ENCODE data around the gene SAT1. TPM values are rescaled to one million over a fixed set of nuclear protein-coding genes. Genes with fewer than 3 reads are reported as not detected.

SAT1 gene
- total RNA-seq, 4 donors from 2014 or later = 167 to 405 (median 277) TPM

- Histone ChIP-seq H3K4me3 (no peak overlapping the region), H3K4me1 (peaks cover 0 to 13% (median 0%) of the 10 kb centered on the region in 3 donors), H3K27ac (no peak overlapping the region), H3K27me3 (no peaks in the 10 kb centered on the region), H3K9me3 (no peaks in the 10 kb centered on the region), H3K36me3 (no peaks in the 10 kb centered on the region)
- TF ChIP-seq EP300 (IDR thresholded peaks at IDR 0.05) (no peak), POLR2A (IDR thresholded peaks at IDR 0.05) (no peak), POLR2AphosphoS5 (IDR thresholded peaks at IDR 0.05) (no peak), CTCF (IDR thresholded peaks at IDR 0.05) (no peak)
- 51 to 63% methylated on average over 1 to 3 of the region's 3 CpGs for WGBS, 2 donors (ENCODE audit: low coverage in 1 of 2)
- ATAC-seq = no peak
Observed at GRCh38 chrX:23745786-23746185, 37.2 kb upstream of the SAT1 start.

DNA sequence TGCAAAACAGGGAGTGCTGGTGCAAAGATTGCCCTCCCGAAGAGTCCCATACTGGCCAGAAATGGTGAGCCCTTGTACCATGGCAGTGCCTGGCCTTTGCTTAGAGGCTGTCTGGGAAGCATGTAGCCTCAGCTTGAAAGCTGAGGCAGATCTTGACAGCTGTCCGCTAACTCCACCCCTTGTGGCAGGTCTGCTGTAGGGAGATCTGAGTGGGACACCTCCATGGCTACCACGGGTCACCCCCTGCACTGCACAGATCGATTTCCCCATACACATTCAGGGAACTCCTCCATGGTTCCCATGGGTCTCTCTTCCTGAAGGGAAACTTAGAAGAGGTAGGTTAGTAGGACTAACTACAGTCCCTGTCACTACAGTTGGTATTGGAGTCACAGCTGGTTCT, 33.8 kb upstream of the SAT1 start:
- ATAC-seq = no peak
- no peak for TF ChIP-seq EP300 (IDR thresholded peaks at IDR 0.05)
- no peak for TF ChIP-seq POLR2AphosphoS5 (IDR thresholded peaks at IDR 0.05)
- TF ChIP-seq CTCF (IDR thresholded peaks at IDR 0.05) = no peak
- TF ChIP-seq POLR2A (IDR thresholded peaks at IDR 0.05) = no peak
- H3K36me3 ChIP-seq = no peaks in the 10 kb centered on the region
- H3K27me3 ChIP-seq = no peaks in the 10 kb centered on the region
- 67% methylated on average over 1 of the region's 4 CpGs; no CpG with 5 or more reads in 1 of the 2 donors for WGBS, 2 donors (ENCODE audit: low coverage in 1 of 2)
- no peak overlapping the region for H3K4me3 ChIP-seq
- H3K4me1 ChIP-seq = no peaks in the 10 kb centered on the region
- no peak overlapping the region for H3K27ac ChIP-seq
- no peaks in the 10 kb centered on the region for H3K9me3 ChIP-seq

DNA sequence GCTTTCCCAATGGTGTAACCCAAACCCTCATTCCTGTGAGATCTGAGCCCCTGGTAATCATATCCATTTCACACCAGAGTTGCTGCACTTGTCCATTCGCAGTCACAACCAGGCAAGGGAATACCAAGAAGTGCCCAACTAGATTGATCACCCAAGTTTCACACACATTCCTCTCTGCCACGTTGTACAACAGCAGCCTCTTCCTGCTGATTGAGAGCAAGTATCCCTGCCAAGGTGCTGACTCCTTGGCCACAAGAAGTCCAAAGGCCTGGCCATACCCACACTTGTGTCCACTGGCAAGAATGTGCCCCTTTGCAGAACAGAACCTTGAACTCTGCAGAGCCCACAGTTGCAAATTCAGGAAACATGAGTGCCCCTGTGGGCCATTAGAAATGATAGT, 33.4 kb upstream of the SAT1 start:
- ATAC-seq = no peak
- no peak overlapping the region for H3K4me3 ChIP-seq
- no peaks in the 10 kb centered on the region for H3K27me3 ChIP-seq
- H3K27ac ChIP-seq = no peak overlapping the region
- H3K36me3 ChIP-seq = no peaks in the 10 kb centered on the region
- H3K4me1 ChIP-seq = no peaks in the 10 kb centered on the region
- no peaks in the 10 kb centered on the region for H3K9me3 ChIP-seq
- WGBS, 2 donors (ENCODE audit: low coverage in 1 of 2) = 0% methylated on average over 1 of the region's 2 CpGs; no CpG with 5 or more reads in 1 of the 2 donors
- TF ChIP-seq CTCF (IDR thresholded peaks at IDR 0.05) (no peak), POLR2A (IDR thresholded peaks at IDR 0.05) (no peak), EP300 (IDR thresholded peaks at IDR 0.05) (no peak), POLR2AphosphoS5 (IDR thresholded peaks at IDR 0.05) (no peak)

GRCh38 chrX:23752740-23753415, 30.1 kb upstream of the SAT1 start:
- 37% methylated on average over 2 of the region's 2 CpGs; no CpG with 5 or more reads in 1 of the 2 donors for WGBS, 2 donors (ENCODE audit: low coverage in 1 of 2)
- Histone ChIP-seq H3K36me3 (no peaks in the 10 kb centered on the region), H3K27me3 (no peaks in the 10 kb centered on the region), H3K9me3 (no peaks in the 10 kb centered on the region), H3K27ac (peak overlapping the region in 3 of 4 donors; percentile 43 to 60 (median 46)), H3K4me1 (no peaks in the 10 kb centered on the region), H3K4me3 (no peak overlapping the region)
- TF ChIP-seq CTCF (IDR thresholded peaks at IDR 0.05) (no peak), POLR2AphosphoS5 (IDR thresholded peaks at IDR 0.05) (peak; percentile 25)
- ATAC-seq = no peak

- TF ChIP-seq POLR2A (IDR thresholded peaks at IDR 0.05) = no peak
- no peak for TF ChIP-seq EP300 (IDR thresholded peaks at IDR 0.05)
- TF ChIP-seq CTCF (IDR thresholded peaks at IDR 0.05) = no peak
- no peak for TF ChIP-seq POLR2AphosphoS5 (IDR thresholded peaks at IDR 0.05)
- no peaks in the 10 kb centered on the region for H3K27me3 ChIP-seq
- H3K4me1 ChIP-seq = no peaks in the 10 kb centered on the region
- no peak overlapping the region for H3K4me3 ChIP-seq
- no peak overlapping the region for H3K27ac ChIP-seq
- no peak for ATAC-seq
- 67 to 75% methylated on average over 1 of the region's 1 CpG for WGBS, 2 donors (ENCODE audit: low coverage in 1 of 2)
- no peaks in the 10 kb centered on the region for H3K36me3 ChIP-seq
- no peaks in the 10 kb centered on the region for H3K9me3 ChIP-seq
Observed at GRCh38 chrX:23754664-23755063, 28.3 kb upstream of the SAT1 start.
